ENCODE data around the gene FBXW8.

Gene FBXW8

GRCh38 chr12:117079487-117079886 lies 168.7 kb downstream of the FBXW8 start:
- Histone ChIP-seq H3K4me2 (ENCODE audit: insufficient read depth, low read length, poor library complexity, severe bottlenecking) (no peak overlapping the region), H2BK5ac (ENCODE audit: low read length) (no peak overlapping the region), H2BK12ac (ENCODE audit: low read length) (no peak overlapping the region), H3K9ac (ENCODE audit: low read depth, low read length, poor library complexity) (peak overlapping the region; percentile 36), H3K9me3 (replicated peaks in 1 of 2; ENCODE audit: control insufficient read depth in 2 of 2, insufficient read depth in 1 of 2, low read depth in 1 of 2, low read length in 2 of 2) (no peaks in the 10 kb centered on the region), H3K4me3 (ENCODE audit: low read length in 2 of 2) (no peak overlapping the region), H3K14ac (ENCODE audit: low read length) (no peak overlapping the region), H3K4ac (ENCODE audit: low read length) (no peak overlapping the region), H2AFZ (ENCODE audit: low read length) (no peak overlapping the region), H2BK120ac (ENCODE audit: low read depth, low read length) (no peak overlapping the region), H3K27me3 (ENCODE audit: control insufficient read depth in 3 of 3, insufficient read depth in 3 of 3, low read depth in 1 of 3, low read length in 3 of 3) (peaks cover 0 to 15% (median 0%) of the 10 kb centered on the region in 3 experiments), H3K79me1 (ENCODE audit: low read depth, low read length) (no peaks in the 10 kb centered on the region), H3K27ac (replicated peaks; ENCODE audit: low read length) (no peak overlapping the region), H4K91ac (ENCODE audit: low read depth, low read length, poor library complexity) (no peak overlapping the region), H4K8ac (ENCODE audit: low read depth, low read length) (no peak overlapping the region), H3K4me1 (ENCODE audit: control insufficient read depth in 2 of 2, insufficient read depth in 1 of 2, low read depth in 1 of 2, low read length in 2 of 2) (peaks cover 4 to 12% of the 10 kb centered on the region in 2 donors), H2AK5ac (ENCODE audit: low read depth, low read length) (no peak overlapping the region), H3K18ac (ENCODE audit: low read length) (no peak overlapping the region), H3K23ac (ENCODE audit: low read depth, low read length, poor library complexity) (no peak overlapping the region), H2BK15ac (ENCODE audit: low read length) (no peak overlapping the region), H3K36me3 (replicated peaks in 1 of 2; ENCODE audit: control insufficient read depth in 2 of 2, insufficient read depth in 2 of 2, low read length in 2 of 2) (no peaks in the 10 kb centered on the region)
- no CpG with 5 or more reads among the region's 4 CpGs for WGBS, 2 donors (ENCODE audit: extremely low coverage in 2 of 2, insufficient read length in 2 of 2, insufficient replicate concordance in 1 of 2)
- DNase-seq (ENCODE audit: low spot score) = no peak

- Histone ChIP-seq H3K27me3 (ENCODE audit: control insufficient read depth in 3 of 3, insufficient read depth in 3 of 3, low read depth in 1 of 3, low read length in 3 of 3) (peaks cover 0 to 20% (median 0%) of the 10 kb centered on the region in 3 experiments), H3K4me2 (ENCODE audit: insufficient read depth, low read length, poor library complexity, severe bottlenecking) (no peak overlapping the region), H3K4ac (ENCODE audit: low read length) (no peak overlapping the region), H2BK120ac (ENCODE audit: low read depth, low read length) (no peak overlapping the region), H3K79me1 (ENCODE audit: low read depth, low read length) (no peaks in the 10 kb centered on the region), H4K8ac (ENCODE audit: low read depth, low read length) (no peak overlapping the region), H2BK5ac (ENCODE audit: low read length) (no peak overlapping the region), H2BK15ac (ENCODE audit: low read length) (peak overlapping the region; percentile 14), H2BK12ac (ENCODE audit: low read length) (no peak overlapping the region), H2AFZ (ENCODE audit: low read length) (peak overlapping the region; percentile 4), H2AK5ac (ENCODE audit: low read depth, low read length) (no peak overlapping the region), H3K4me3 (ENCODE audit: low read length in 2 of 2) (no peak overlapping the region), H3K36me3 (replicated peaks in 1 of 2; ENCODE audit: control insufficient read depth in 2 of 2, insufficient read depth in 2 of 2, low read length in 2 of 2) (no peaks in the 10 kb centered on the region), H3K14ac (ENCODE audit: low read length) (no peak overlapping the region), H3K9me3 (replicated peaks in 1 of 2; ENCODE audit: control insufficient read depth in 2 of 2, insufficient read depth in 1 of 2, low read depth in 1 of 2, low read length in 2 of 2) (no peaks in the 10 kb centered on the region), H3K23ac (ENCODE audit: low read depth, low read length, poor library complexity) (no peak overlapping the region), H3K27ac (replicated peaks; ENCODE audit: low read length) (no peak overlapping the region), H4K91ac (ENCODE audit: low read depth, low read length, poor library complexity) (no peak overlapping the region), H3K18ac (ENCODE audit: low read length) (no peak overlapping the region), H3K9ac (ENCODE audit: low read depth, low read length, poor library complexity) (no peak overlapping the region), H3K4me1 (ENCODE audit: control insufficient read depth in 2 of 2, insufficient read depth in 1 of 2, low read depth in 1 of 2, low read length in 2 of 2) (peaks cover 7 to 16% of the 10 kb centered on the region in 2 donors)
- DNase-seq (ENCODE audit: low spot score) = no peak
- WGBS, 2 donors (ENCODE audit: extremely low coverage in 2 of 2, insufficient read length in 2 of 2, insufficient replicate concordance in 1 of 2) = no CpG with 5 or more reads among the region's 6 CpGs
These were observed 170.0 kb downstream of the FBXW8 start for GRCh38 chr12:117080661-117081144.

All from neuronal stem cell (in vitro differentiated cells).